ENCODE data around the gene TNFAIP8L3. TPM values are rescaled to one million over a fixed set of nuclear protein-coding genes. Genes with fewer than 3 reads are reported as not detected.

Gene TNFAIP8L3
- total and polyA plus RNA-seq, 2 of the 4 experiments (the other 2 are of a cell fraction) = 0.29 to 0.90 TPM

DNA sequence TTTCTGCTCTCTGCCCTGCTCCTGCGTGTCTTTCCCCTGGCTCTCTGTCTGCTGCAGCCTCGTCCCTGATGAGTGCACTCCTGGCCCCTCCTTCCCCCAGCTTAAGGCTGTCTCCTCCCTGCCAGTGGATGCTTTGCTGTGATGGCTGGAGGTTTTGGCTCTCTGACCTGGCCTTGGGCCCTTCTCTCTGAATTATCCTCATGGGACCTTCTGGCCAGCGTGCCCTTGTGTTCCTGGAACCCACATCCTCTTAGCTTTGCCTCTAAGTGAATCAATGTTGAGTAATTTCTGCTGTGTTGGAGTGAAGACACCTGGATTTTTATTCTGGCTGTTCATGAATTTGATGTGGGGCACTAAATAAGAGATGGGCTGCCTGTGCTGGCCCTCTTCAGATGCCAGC is 9.8 kb upstream of the TNFAIP8L3 start:
- Histone ChIP-seq H3K56ac (ENCODE audit: extremely low read depth, insufficient read depth, low read length) (no peak overlapping the region), H4K8ac (ENCODE audit: low read depth in 2 of 2, low read length in 2 of 2) (peak overlapping the region in 1 of 2 experiments; percentile 38; a peak in 1 of 4 replicates), H4K20me1 (ENCODE audit: insufficient read depth, low read length) (no peaks in the 10 kb centered on the region), H4K91ac (ENCODE audit: insufficient read depth, low read depth, low read length) (no peak overlapping the region; the same call in 1 of the 2 replicates), H3K4ac (ENCODE audit: low read depth, low read length) (no peak overlapping the region), H3K18ac (ENCODE audit: low read depth, low read length) (no peak overlapping the region), H4K5ac (ENCODE audit: low read depth, low read length) (no peak overlapping the region), H3K27me3 (ENCODE audit: control insufficient read depth, insufficient read depth, low read length) (peaks cover 9% of the 10 kb centered on the region), H3K9me1 (ENCODE audit: insufficient read depth, low read length) (peaks cover 15% of the 10 kb centered on the region), H3K14ac (replicated peaks; ENCODE audit: low read depth, low read length) (0 out of 2 replicates have a peak overlapping the region, but pooled peaks have one; percentile 32), H2BK15ac (ENCODE audit: low read depth, low read length) (peak overlapping the region; percentile 29; the same call in 1 of the 3 replicates), H3K79me1 (ENCODE audit: low read depth in 1 of 2, low read length in 2 of 2) (no peaks in the 10 kb centered on the region), H3K4me2 (ENCODE audit: low read depth, low read length) (no peak overlapping the region), H2BK20ac (ENCODE audit: low read depth, low read length) (no peak overlapping the region), H3K4me1 (ENCODE audit: control insufficient read depth, insufficient read depth, low read length) (peaks cover 13% of the 10 kb centered on the region), H3K36me3 (ENCODE audit: control insufficient read depth, insufficient read depth, low read length) (no peaks in the 10 kb centered on the region), H2AFZ (replicated peaks; ENCODE audit: low read length, poor library complexity) (peak overlapping the region; percentile 65), H3K9ac (ENCODE audit: low read depth, low read length) (no peak overlapping the region), H3K23ac (ENCODE audit: low read depth, low read length) (peak overlapping the region; percentile 13; the same call in 1 of the 2 replicates), H3K9me3 (ENCODE audit: control insufficient read depth, insufficient read depth, low read length) (no peaks in the 10 kb centered on the region), H3K4me3 (ENCODE audit: insufficient read depth, low read depth, low read length) (no peak overlapping the region), H2AK5ac (ENCODE audit: low read depth, low read length) (no peak overlapping the region), H2BK120ac (ENCODE audit: low read depth, low read length) (peak overlapping the region; percentile 16; the same call in 1 of the 2 replicates), H2BK5ac (ENCODE audit: low read depth, low read length, poor library complexity, severe bottlenecking) (no peak overlapping the region), H2AK9ac (replicated peaks; ENCODE audit: low read depth, low read length, poor library complexity) (peak overlapping the region; percentile 11), H3K27ac (ENCODE audit: insufficient read depth, low read length) (no peak overlapping the region)
- intact Hi-C loops (cut with micrococcal nuclease) = no loop called here
- TF ChIP-seq RAD21 (IDR thresholded peaks at IDR 0.05; ENCODE audit: low read length) = no peak
- TF ChIP-seq NFE2L2 (IDR thresholded peaks at IDR 0.05; ENCODE audit: low read depth, low read length) = no peak
- TF ChIP-seq FOS (IDR thresholded peaks at IDR 0.05; ENCODE audit: low read depth, low read length) = no peak
- TF ChIP-seq RFX5 (IDR thresholded peaks at IDR 0.05; ENCODE audit: low read depth, low read length) = no peak
- no peak for TF ChIP-seq SMC3 (IDR thresholded peaks at IDR 0.05; ENCODE audit: low read depth, low read length)
- TF ChIP-seq, protein P1, sequence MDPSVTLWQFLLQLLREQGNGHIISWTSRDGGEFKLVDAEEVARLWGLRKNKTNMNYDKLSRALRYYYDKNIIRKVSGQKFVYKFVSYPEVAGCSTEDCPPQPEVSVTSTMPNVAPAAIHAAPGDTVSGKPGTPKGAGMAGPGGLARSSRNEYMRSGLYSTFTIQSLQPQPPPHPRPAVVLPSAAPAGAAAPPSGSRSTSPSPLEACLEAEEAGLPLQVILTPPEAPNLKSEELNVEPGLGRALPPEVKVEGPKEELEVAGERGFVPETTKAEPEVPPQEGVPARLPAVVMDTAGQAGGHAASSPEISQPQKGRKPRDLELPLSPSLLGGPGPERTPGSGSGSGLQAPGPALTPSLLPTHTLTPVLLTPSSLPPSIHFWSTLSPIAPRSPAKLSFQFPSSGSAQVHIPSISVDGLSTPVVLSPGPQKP (IDR thresholded peaks at IDR 0.05; ENCODE audit: borderline replicate concordance, low read depth, low read length) = no peak
- TF ChIP-seq MAFK (IDR thresholded peaks at IDR 0.05; ENCODE audit: low read depth, low read length) = no peak
- TF ChIP-seq, protein P2, sequence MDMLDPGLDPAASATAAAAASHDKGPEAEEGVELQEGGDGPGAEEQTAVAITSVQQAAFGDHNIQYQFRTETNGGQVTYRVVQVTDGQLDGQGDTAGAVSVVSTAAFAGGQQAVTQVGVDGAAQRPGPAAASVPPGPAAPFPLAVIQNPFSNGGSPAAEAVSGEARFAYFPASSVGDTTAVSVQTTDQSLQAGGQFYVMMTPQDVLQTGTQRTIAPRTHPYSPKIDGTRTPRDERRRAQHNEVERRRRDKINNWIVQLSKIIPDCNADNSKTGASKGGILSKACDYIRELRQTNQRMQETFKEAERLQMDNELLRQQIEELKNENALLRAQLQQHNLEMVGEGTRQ (IDR thresholded peaks at IDR 0.05; ENCODE audit: low read depth, low read length) = no peak
- no peak for TF ChIP-seq CEBPB (IDR thresholded peaks at IDR 0.05; ENCODE audit: low read depth, low read length)
- no peak for TF ChIP-seq CHD1 (IDR thresholded peaks at IDR 0.05; ENCODE audit: low read depth, low read length)
- no peak for TF ChIP-seq POLR2A (IDR thresholded peaks at IDR 0.05; ENCODE audit: low read depth, low read length)
- TF ChIP-seq RCOR1 (IDR thresholded peaks at IDR 0.05; ENCODE audit: insufficient replicate concordance, low read length) = no peak
- no peak for TF ChIP-seq BHLHE40 (IDR thresholded peaks at IDR 0.05; ENCODE audit: low read depth, low read length)
- TF ChIP-seq, protein P3, sequence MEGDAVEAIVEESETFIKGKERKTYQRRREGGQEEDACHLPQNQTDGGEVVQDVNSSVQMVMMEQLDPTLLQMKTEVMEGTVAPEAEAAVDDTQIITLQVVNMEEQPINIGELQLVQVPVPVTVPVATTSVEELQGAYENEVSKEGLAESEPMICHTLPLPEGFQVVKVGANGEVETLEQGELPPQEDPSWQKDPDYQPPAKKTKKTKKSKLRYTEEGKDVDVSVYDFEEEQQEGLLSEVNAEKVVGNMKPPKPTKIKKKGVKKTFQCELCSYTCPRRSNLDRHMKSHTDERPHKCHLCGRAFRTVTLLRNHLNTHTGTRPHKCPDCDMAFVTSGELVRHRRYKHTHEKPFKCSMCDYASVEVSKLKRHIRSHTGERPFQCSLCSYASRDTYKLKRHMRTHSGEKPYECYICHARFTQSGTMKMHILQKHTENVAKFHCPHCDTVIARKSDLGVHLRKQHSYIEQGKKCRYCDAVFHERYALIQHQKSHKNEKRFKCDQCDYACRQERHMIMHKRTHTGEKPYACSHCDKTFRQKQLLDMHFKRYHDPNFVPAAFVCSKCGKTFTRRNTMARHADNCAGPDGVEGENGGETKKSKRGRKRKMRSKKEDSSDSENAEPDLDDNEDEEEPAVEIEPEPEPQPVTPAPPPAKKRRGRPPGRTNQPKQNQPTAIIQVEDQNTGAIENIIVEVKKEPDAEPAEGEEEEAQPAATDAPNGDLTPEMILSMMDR (conservative IDR thresholded peaks at IDR 0.05; ENCODE audit: low read depth, low read length) = no peak
- dilution Hi-C loops (cut with HindIII; ENCODE audit: low sequenced_read_pairs, unreplicated experiment) = no loop called here
- ChIA-PET POLR2A (ENCODE audit: unreplicated experiment) (no interaction called here), CTCF (no interaction called here)
- DNase-seq = peak; percentile 35
- peak; percentile 11; the same call in 1 of the 2 replicates for ATAC-seq (ENCODE audit: low read depth)
- no CpG with 5 or more reads among the region's 3 CpGs for WGBS, 2 experiments (ENCODE audit: extremely low coverage in 2 of 2, insufficient read length in 1 of 2)
- in situ Hi-C loops (cut with MboI; ENCODE audit: low sequenced_read_pairs) = no loop called here
- BruUV-seq (replicated peaks) = no TSS peak
